GM12874 (cell line): ENCODE results near the gene GNAT3.

ENCODE experiments used
- TF ChIP-seq, protein P1 (sequence below): IDR thresholded peaks from 2 replicates; pipeline ENCODE4 v1.5.1; 2011; ENCODE audit warnings: low read depth, mild to moderate bottlenecking, control low read depth, low read length, moderate library complexity; ENCODE audit not compliant: insufficient read depth

GNAT3 gene

DNA sequence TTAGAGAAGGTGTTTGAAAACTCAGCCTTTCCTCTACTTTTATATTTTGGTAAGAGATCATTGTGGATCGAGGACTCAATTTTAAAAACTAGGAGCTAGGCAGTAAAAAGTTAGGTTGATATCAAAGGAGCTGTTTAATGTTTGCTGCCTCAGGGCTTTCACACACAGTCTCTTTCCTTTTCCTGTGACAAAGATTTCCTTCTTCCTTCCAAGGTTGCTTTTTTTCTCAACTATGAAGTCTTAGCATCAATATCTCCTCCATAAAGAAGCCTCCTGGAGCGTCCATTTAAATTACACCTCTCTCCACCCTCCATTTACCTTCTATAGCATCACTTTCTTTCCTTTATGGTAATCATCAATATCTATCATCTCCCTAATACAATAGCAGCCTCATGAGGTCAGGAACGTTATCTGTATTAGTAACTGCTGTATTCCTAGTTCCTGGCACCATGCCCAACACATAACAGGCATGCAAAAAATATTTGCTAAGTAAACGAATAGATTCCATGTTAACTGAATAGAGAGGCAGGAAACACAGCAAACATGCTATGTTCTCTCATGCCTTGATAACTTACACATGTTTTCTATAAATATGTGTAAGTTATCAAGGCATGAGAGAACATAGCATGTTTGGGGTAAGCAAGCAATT lies 48.5 kb downstream of the GNAT3 start:
- TF ChIP-seq, protein P1, sequence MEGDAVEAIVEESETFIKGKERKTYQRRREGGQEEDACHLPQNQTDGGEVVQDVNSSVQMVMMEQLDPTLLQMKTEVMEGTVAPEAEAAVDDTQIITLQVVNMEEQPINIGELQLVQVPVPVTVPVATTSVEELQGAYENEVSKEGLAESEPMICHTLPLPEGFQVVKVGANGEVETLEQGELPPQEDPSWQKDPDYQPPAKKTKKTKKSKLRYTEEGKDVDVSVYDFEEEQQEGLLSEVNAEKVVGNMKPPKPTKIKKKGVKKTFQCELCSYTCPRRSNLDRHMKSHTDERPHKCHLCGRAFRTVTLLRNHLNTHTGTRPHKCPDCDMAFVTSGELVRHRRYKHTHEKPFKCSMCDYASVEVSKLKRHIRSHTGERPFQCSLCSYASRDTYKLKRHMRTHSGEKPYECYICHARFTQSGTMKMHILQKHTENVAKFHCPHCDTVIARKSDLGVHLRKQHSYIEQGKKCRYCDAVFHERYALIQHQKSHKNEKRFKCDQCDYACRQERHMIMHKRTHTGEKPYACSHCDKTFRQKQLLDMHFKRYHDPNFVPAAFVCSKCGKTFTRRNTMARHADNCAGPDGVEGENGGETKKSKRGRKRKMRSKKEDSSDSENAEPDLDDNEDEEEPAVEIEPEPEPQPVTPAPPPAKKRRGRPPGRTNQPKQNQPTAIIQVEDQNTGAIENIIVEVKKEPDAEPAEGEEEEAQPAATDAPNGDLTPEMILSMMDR, result no peak

DNA sequence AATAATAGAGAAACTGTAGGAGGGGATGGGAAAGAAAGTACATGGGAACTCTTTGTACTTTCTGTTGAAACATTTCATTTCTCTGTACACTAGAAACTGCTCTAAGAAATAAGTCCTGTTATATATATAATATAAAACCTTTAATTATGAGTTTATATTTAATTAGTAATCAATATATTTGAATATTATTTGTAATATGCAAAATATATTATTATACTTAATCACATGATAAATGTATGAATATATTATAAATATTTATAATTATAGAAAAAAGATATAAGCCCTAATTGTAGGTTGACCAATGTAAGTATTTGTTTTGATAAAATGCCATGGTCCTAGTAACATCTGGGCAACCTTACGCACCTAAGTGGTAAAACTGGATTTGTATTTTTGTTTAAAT lies 51.0 kb downstream of the GNAT3 start:
- TF ChIP-seq, protein P1, result no peak

DNA sequence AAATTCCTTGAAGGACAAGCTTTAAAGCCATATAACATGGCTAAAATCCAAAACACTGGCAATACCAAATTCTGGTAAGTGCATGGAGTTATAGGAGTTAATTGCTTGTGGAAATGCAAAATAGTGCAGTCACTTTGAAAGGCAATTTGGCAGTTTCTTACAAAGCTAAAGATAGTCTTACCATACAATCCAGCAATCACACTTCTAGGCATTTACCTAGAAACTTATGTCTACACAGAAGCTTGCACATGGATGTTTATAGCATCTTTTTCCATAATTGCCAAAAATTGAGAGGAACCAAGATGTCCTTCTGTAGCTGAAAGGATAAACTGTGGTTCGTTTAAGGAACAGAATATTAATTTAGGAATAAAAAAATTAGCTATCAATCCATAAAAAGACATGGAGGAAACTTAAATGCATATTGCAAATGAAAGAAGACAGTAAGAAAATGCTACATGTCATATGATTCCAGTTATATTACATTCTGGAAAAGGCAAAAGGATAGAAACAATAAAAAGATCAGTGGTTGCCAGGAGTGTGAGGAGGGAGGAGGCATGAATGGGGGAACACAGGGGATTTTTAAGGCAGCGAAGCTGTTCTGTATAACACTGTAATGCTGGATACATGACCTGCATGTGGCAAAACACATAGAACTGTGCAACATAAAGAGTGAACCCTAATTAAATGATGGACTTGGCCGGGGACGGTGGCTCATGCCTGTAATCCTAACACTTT lies 51.9 kb downstream of the GNAT3 start:
- TF ChIP-seq, protein P1, result no peak

DNA sequence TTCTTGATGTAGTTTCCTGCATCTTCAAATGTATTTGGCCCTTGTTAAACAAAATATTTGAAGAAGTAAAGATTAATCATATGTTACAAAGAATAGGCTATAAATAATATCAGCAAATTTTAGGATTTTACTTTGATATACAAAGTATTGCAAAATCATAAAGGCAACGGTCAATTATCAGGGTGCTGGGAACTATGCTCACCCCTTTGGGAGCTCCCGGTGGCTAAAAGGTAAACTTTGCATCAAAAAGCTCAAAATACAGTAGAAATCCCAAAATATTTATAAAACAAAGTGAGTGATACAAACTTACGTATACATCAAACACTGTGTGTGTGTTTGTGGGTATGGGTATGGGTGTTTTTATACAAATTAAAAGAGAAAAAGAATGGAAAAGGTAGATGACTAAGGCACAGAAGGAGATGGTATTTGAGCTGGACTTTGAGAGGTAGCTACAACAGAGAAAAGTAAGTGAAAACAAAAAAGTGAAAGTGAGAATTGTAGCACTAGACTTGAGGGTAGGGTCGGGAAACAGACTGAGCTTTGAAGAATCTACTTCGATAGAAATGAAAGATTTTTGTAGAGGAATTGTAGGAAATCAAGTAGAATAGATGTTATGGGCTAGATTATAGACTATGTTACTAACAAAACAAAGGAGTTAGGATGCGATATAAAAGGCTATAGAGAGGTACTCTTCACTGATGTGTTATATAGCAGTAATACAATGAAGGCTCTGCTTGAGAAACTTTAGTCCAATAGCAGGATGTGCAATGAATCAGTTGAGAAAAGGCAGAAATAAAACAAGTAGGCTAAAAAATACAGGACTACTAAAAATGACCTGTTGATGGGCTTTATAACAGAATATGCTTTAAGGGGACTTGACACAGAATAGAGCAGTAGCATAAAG lies 52.8 kb downstream of the GNAT3 start:
- TF ChIP-seq, protein P1, result no peak

DNA sequence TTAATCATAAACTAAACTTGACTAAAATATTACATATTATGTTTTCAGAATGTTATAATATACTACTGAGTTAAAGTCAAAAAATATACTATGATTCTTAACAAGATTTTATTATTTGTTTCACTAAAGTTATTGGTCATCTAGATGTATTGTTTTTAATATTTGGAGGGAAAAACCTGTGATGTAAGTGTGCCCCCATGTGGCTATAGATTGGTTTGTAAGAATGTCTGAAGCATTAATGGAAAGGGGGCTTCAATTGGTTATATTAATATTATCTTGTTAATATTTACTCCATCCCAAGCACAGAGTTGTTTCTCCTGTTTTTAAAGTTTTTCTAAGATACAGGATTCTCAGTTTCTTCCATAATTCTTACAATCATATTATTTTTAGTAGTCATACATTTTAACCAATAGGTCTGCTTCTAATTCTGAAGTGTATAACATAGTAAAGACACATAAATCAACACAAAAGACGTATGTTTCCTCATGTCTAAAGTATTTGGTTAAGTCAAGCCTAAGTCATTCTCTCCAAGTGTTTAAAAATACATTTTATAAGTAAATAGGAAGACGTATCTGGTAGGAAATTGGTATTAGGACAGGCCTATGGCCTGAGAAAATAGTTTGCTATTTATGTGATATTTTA lies 58.0 kb downstream of the GNAT3 start:
- TF ChIP-seq, protein P1, result no peak

DNA sequence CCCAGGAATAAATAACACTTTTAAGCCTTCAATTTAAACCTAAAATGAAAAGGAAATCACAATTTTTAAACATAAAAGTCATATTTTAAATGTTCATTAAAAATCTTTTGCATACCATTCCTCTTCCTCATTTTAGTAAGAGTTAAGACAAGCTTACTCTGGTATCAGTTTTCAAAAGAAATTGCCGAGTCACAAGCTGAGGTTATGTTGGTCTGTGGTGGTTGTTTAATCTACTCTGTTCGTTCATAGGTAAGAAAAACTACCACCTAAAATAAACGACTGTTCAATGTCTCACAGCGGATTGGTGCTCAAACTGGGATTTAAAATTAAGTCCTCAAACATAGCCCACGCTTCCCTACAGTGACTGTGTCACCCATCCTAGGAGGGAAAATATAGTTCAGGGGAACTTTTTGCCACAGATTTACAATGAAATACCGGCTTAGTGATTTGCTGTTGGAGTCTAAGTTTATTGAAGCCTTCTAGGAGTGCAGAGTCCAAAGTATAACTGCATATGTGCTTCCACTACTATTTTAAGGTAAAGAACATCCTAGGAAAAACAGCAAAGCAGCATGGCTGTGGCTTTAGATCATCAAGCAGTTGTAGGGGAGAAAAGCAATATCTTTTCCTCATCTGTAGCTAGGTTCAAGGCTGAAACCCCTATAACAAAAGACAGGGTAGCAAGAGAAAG lies 61.1 kb downstream of the GNAT3 start:
- TF ChIP-seq, protein P1, result no peak
